GM12892 (cell line): ENCODE data around the gene URB2.

ENCODE experiments used
- POLR2A ChIP-seq: IDR thresholded peaks from 2 replicates; pipeline ENCODE4 v1.6.1; 2011; ENCODE audit warnings: low read depth, low read length, control low read depth
- TAF1 ChIP-seq: IDR thresholded peaks from 2 replicates; pipeline ENCODE4 v1.6.1; 2011; ENCODE audit warnings: low read depth, mild to moderate bottlenecking, control low read depth, low read length, borderline replicate concordance

GRCh38 chr1:229636042-229636441 is 10.0 kb downstream of the URB2 start:
- TF ChIP-seq TAF1 = no peak
- TF ChIP-seq POLR2A = no peak
